Measurements from ENCODE around the gene SLC25A36.
"Not testable (repeated sequence)": the region's sequence is repeated elsewhere in the genome, so short reads cannot be mapped to it uniquely, and the experiment has no call there.

DNA sequence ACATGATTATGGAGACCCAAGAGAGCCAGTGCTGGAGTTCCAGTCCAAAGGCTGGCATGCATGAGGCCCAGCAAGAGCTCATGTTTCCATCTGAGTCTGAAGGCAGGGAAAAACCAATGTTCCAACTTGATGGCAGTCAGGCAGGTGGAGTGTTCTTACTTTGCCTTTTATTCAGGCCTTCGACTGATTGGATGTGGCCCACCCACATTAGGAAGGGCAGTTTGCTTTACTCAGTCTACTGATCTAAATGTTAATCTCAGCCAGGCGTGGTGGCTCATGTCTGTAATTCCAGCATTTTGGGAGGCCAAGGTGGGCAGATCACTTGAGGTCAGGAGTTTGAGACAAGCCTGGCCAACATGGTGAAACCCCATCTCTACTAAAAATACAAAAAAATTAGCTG lies 53.2 kb downstream of the SLC25A36 start:
- TF ChIP-seq, protein P1, sequence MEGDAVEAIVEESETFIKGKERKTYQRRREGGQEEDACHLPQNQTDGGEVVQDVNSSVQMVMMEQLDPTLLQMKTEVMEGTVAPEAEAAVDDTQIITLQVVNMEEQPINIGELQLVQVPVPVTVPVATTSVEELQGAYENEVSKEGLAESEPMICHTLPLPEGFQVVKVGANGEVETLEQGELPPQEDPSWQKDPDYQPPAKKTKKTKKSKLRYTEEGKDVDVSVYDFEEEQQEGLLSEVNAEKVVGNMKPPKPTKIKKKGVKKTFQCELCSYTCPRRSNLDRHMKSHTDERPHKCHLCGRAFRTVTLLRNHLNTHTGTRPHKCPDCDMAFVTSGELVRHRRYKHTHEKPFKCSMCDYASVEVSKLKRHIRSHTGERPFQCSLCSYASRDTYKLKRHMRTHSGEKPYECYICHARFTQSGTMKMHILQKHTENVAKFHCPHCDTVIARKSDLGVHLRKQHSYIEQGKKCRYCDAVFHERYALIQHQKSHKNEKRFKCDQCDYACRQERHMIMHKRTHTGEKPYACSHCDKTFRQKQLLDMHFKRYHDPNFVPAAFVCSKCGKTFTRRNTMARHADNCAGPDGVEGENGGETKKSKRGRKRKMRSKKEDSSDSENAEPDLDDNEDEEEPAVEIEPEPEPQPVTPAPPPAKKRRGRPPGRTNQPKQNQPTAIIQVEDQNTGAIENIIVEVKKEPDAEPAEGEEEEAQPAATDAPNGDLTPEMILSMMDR (conservative IDR thresholded peaks at IDR 0.05): not testable (repeated sequence)
- not testable (repeated sequence) for TF ChIP-seq EZH2 (IDR thresholded peaks at IDR 0.05; ENCODE audit: low read depth)

Measured in PC-9 (cell line).